ENCODE data around the gene CDH24.

CDH24 gene

DNA sequence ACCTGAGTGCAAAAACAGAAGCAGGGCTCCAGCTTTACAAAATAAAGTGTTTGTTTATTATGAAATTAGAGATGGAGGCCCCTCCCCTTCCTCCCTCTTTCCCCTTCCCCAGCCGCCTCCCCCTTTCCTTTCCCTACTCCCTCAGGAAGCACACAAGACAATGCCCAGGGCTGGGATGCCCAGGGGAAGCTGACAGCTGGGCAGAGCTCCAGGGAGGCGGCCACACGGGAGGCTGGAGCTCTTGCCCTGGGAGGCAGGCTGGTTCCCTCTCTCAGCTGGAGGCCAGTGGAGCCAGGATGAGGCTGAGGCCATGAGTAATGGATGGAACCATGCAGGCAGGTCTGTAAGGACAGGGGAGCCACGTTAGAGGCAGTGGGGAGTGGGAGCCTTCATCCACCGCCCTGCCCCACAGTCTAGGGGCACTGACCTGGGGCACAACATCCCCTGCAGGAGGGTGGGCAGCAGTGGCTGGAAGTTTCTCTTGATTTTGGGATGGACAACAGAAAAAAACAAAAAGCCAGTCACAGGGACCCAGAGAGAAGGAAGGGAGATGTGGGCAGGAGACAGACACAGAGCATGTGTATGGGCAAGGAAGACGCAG, 10.2 kb downstream of the CDH24 start:
- no peak for DNase-seq (ENCODE audit: extremely low read depth, low read depth)
- TF ChIP-seq, protein P1, sequence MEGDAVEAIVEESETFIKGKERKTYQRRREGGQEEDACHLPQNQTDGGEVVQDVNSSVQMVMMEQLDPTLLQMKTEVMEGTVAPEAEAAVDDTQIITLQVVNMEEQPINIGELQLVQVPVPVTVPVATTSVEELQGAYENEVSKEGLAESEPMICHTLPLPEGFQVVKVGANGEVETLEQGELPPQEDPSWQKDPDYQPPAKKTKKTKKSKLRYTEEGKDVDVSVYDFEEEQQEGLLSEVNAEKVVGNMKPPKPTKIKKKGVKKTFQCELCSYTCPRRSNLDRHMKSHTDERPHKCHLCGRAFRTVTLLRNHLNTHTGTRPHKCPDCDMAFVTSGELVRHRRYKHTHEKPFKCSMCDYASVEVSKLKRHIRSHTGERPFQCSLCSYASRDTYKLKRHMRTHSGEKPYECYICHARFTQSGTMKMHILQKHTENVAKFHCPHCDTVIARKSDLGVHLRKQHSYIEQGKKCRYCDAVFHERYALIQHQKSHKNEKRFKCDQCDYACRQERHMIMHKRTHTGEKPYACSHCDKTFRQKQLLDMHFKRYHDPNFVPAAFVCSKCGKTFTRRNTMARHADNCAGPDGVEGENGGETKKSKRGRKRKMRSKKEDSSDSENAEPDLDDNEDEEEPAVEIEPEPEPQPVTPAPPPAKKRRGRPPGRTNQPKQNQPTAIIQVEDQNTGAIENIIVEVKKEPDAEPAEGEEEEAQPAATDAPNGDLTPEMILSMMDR (IDR thresholded peaks at IDR 0.05; ENCODE audit: low read depth, low read length) = no peak

DNA sequence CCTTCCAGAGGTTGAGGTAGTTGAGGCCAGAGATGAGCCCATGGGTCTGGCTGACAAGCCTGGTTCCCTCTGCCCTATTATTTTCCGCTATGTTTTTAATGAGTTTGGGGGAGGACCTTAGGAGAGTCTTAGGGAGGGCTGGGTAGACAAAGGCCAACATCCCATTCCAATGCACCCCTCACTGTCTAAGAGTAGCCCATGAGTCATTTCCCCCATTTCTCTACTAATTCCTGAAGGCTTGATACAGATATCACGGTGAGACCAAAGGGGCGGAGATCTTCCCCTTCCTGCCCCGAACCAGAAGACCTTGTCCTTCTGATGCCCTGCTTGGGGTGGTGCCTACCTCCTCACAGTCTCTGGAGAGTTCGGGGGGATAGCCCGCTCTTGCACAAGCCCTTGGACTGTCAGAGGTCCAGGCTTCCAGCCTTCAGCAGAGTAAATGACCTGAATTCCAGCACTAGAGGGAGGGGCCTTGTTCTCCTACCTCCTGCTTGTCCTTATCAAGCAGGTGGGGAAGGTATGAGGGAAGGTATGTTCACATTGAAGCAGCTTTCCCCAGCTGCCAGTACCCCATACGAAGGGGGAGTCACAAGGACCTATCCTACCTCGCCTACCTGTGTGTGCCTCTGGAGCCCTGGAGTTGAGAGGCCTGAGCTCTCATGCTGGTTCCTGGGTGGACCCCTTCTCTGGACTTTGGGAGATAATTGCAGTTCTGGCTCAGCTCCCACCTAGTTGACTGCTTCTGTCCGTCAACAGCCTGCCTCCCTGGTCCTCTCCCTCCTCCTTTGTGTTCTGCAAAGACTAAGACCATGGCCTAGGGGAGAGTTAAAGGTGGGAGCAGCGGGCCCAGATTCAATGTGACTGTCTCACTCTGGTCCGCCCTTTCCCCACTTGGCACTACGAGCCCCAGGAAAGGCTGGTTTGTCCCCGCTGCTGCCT, 11.6 kb downstream of the CDH24 start:
- TF ChIP-seq, protein P1 (IDR thresholded peaks at IDR 0.05; ENCODE audit: low read depth, low read length) = no peak
- no peak for DNase-seq (ENCODE audit: extremely low read depth, low read depth)

- TF ChIP-seq, protein P1 (IDR thresholded peaks at IDR 0.05; ENCODE audit: low read depth, low read length) = no peak
- no peak for DNase-seq (ENCODE audit: extremely low read depth, low read depth)
Observed at GRCh38 chr14:23044840-23045239, 12.5 kb downstream of the CDH24 start.

- DNase-seq (ENCODE audit: extremely low read depth, low read depth) = no peak
- TF ChIP-seq, protein P1 (IDR thresholded peaks at IDR 0.05; ENCODE audit: low read depth, low read length) = no peak
Observed at GRCh38 chr14:23043754-23044153, 13.6 kb downstream of the CDH24 start.

DNA sequence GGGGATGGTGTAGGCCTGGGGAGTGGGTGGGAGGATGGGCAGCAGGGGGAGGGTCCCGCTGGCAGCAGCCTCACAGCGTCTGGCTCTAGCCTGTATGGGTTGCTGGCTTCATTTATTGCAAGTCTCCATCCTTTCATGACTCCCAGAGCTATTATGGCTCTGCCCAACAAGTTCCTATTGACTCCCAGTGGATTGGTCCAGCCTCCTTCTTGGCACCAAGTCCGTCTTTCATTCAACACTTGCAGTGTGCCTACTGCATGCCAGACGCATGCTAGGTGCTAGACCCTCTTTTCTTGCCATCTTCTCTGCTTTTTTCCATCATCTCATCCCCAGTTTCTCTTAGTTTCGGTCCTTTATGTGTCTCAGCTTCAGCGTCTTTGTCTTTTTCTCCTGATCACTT, 14.2 kb downstream of the CDH24 start:
- DNase-seq (ENCODE audit: extremely low read depth, low read depth) = no peak
- TF ChIP-seq, protein P1 (IDR thresholded peaks at IDR 0.05; ENCODE audit: low read depth, low read length) = no peak

GRCh38 chr14:23042162-23042965, 15.0 kb downstream of the CDH24 start, which contains the start of gene PSMB11:
Gene PSMB11, plus strand, starts transcription at chr14:23042212. Its CDS starts 14 bp downstream, at chr14:23042226.
- TF ChIP-seq, protein P1 (IDR thresholded peaks at IDR 0.05; ENCODE audit: low read depth, low read length) = no peak
- no peak for DNase-seq (ENCODE audit: extremely low read depth, low read depth)

Data from AG09319 (cell line).